Neuron (in vitro differentiated cells): ENCODE data around the gene GTF2H2C_2.
A peak's percentile ranks its signal among the peaks of the same experiment; 100 is the strongest.
"Not testable (repeated sequence)": the region's sequence is repeated elsewhere in the genome, so short reads cannot be mapped to it uniquely, and the experiment has no call there.

ENCODE experiments used
- H2AFZ ChIP-seq: one replicate; pipeline ENCODE4 v1.6.1; 2013; ENCODE audit warnings: low read depth, mild to moderate bottlenecking, inconsistent platforms, low read length, moderate library complexity
- H3K27me3 ChIP-seq: one replicate; pipeline ENCODE4 v1.6.1; 2013; ENCODE audit warnings: low read length; ENCODE audit not compliant: insufficient read depth
- H3K36me3 ChIP-seq: one replicate; pipeline ENCODE4 v1.6.1; 2013; ENCODE audit warnings: low read length; ENCODE audit not compliant: insufficient read depth
- H3K4me1 ChIP-seq: one replicate; pipeline ENCODE4 v1.6.1; 2013; ENCODE audit warnings: low read length; ENCODE audit not compliant: insufficient read depth
- H3K4me3 ChIP-seq: 2 replicates; pipeline ENCODE4 v1.5.1; 2013; ENCODE audit warnings: mild to moderate bottlenecking, low read length, moderate library complexity
- H3K9me3 ChIP-seq: one replicate; pipeline ENCODE4 v1.6.1; 2013; ENCODE audit warnings: low read length

The GTF2H2C_2 gene

DNA sequence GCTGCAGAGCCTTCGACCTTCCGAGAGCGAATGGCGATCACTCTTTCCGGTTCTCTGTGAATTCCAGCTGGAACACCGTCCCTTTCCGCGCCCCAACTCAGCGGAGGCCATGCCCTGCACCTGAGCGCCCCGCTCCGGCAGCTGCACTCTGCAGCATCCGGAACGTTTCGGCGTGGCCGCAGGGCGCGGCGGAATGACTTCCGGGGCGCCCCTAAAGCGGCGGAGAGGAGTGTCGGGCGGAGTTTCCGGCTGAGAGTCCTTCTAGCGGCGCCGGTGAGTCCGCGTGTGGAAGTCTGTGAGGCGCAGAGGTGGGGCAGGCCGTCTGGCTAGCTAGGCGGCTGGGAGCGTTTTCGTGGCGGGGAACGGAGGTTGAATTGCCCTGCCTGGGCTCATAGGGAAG, at the start of gene GTF2H2C_2:
Gene GTF2H2C_2 (plus strand): TSS at position 252 of the 400 bp plus-strand sequence.
- H3K4me3 ChIP-seq, H3K4me1 ChIP-seq, H2AFZ ChIP-seq, H3K9me3 ChIP-seq, H3K27me3 ChIP-seq, H3K36me3 ChIP-seq: not testable (repeated sequence)

DNA sequence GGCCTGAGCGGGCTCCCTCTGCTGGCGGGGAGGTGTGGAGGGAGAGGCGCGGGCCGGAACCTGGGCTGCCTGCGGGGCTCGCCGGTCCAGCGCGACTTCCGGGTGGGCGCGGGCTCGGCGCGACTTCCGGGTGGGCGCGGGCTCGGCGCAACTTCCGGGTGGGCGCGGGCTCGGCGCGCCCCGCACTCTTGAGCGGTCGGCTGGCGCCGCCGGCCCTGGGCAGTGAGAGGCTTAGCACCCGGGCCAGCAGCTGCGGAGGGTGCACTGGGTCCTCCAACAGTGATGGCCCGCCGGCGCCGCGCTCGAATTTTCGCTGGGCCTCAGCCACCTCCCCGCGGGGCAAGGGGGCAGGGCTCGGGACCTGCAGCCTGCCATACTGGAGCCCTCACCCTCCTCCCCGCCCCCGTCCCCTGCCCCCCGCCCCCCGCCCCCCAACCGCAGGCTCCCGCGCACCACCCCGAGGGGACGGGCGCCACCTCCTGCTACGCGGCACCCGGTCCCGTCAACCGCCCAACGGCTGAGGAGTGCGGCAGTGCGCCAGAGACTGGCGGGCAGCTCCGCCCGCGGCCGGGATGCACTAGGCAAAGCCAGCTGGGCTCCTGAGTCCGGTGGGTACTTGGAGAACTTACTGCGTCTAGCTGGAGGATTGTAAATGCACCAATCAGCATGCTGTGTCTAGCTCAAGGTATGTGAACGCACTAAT, 14.0 kb upstream of the GTF2H2C_2 start:
- H3K4me1 ChIP-seq, H2AFZ ChIP-seq, H3K9me3 ChIP-seq, H3K36me3 ChIP-seq, H3K27me3 ChIP-seq: not testable (repeated sequence)
- peak overlapping the region; percentile 70 for H3K4me3 ChIP-seq

DNA sequence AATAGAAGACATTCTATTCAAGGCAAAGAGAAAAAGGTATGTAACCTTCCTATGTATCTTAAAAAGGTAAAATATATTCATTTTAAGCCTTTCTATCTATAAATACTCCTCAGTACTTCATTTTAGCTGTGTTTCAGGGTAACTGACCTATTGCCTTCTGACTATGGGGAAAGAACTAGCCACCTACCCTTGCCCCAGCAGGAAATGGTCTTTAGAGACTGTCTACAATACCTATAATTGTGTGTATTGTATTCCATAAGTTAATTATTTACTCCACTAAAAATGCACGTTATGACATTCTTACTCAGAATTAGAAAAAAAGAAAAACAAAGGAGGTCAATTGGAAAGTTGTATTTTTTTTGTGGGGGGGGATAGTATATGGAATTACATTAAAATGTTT, 6.2 kb downstream of the GTF2H2C_2 start:
- not testable (repeated sequence) for H3K27me3 ChIP-seq, H2AFZ ChIP-seq, H3K4me1 ChIP-seq, H3K9me3 ChIP-seq, H3K36me3 ChIP-seq, H3K4me3 ChIP-seq

DNA sequence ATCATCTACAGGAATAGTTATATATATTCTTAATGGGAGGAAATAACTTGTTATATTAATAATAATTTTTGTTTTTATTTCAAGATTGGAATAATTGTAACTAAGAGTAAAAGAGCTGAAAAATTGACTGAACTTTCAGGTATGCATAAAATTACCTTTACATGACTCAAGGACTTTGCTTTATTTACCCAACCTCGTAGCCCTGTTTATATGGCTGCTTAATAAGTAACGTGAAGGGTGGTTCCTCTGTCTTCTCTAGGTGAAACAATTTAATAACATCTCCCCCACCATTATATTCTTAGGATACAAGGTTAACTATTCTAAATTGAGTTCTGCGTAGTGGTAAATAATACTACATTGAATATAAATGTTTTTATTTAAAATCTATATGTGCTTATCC, 8.0 kb downstream of the GTF2H2C_2 start:
- H2AFZ ChIP-seq, H3K36me3 ChIP-seq, H3K4me3 ChIP-seq, H3K4me1 ChIP-seq, H3K27me3 ChIP-seq, H3K9me3 ChIP-seq: not testable (repeated sequence)

DNA sequence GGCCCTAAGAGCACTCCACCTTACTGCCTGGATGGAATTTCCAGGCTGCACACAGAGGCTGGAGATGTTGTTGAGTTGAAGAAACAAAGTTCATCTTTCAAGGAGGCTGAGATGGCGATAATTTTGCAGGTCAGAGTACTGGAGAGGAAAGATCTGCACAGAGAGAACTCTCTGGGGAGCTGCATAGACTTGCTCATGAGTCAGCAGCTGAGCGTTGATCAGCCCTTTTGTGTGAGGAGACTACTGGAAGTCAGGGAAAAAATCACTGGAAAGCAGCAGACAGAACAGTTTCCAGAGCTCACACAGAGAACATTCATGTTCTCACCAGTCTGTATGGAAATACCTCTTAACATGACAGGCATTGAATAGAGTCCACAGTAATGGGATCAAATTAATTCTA, 23.4 kb downstream of the GTF2H2C_2 start:
- H3K9me3 ChIP-seq, H3K4me1 ChIP-seq, H3K27me3 ChIP-seq, H3K36me3 ChIP-seq, H2AFZ ChIP-seq, H3K4me3 ChIP-seq: not testable (repeated sequence)

DNA sequence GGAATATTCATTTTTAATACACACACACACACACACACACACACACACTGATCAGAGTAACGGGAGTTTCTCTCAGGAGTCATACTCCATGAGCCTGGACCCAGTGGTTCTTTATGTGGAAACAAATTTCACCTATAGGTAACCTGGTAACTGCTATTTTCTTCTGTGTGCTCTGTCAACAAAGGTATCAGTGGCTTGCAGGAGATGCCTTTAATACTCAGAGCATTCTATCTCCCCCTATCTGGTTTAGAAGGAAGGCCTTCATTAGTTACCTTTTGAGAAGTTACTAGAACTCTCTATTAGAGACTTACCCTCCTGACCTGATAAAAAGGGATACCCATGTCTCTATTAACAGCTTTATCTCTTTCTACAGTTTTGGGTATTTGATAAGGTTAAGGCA, 34.4 kb downstream of the GTF2H2C_2 start:
- not testable (repeated sequence) for H3K9me3 ChIP-seq, H3K4me3 ChIP-seq, H2AFZ ChIP-seq, H3K4me1 ChIP-seq, H3K27me3 ChIP-seq, H3K36me3 ChIP-seq

DNA sequence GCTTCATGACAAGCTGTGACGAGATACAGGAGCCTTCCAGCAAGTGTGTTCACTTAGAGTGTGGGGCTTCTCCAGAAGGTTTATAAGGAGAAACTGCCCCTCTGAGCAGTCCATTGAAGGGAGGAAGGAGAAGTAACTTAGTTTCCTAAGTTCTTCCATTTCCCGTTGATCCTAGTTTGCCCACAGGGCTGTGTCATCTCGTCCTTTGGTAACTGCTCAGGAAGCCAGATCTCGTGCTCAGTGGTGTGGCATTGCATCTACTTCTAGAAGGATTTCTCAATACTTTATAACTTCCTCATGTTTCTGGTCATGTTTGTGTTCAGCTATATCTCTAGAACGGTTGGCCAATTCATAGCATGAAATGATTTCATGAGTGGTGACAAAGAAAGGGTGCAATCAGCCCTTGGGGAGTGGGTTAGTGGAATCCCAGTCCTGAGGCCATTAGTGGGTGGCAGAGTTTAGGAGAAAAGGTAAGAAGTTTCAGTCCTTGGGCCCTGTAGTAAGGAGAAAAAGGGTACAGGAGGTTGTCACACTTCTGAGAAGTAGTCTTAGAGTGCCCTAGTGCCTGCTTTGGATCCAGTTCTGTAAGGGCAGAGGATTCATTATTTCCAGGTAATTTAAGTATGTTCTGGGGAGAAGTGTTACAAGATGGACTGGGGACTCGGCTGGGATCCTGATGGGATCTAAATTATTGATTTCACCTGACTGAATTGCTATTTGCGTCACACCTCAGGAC, 36.2 kb downstream of the GTF2H2C_2 start:
- not testable (repeated sequence) for H3K4me3 ChIP-seq, H2AFZ ChIP-seq, H3K4me1 ChIP-seq, H3K9me3 ChIP-seq, H3K27me3 ChIP-seq, H3K36me3 ChIP-seq

DNA sequence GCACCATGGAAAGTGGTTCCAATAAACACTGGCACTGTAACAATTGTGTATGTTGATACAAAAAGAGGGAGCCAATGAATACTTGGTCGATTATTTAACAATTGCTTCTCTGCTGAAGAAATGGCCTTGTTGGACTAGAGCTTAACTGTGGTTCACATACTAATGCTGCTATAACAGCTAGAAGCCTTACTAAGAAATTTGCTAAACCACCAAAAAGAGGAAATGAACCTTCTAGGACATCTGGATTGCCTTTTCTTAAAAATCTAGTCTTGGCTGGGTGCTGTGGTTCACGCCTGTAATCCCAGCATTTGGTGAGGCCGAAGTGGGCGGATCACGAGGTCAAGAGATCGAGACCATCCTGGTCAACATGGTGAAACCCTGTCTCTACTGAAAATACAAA, 41.9 kb downstream of the GTF2H2C_2 start:
- H2AFZ ChIP-seq, H3K4me3 ChIP-seq, H3K4me1 ChIP-seq, H3K27me3 ChIP-seq, H3K36me3 ChIP-seq, H3K9me3 ChIP-seq: not testable (repeated sequence)

DNA sequence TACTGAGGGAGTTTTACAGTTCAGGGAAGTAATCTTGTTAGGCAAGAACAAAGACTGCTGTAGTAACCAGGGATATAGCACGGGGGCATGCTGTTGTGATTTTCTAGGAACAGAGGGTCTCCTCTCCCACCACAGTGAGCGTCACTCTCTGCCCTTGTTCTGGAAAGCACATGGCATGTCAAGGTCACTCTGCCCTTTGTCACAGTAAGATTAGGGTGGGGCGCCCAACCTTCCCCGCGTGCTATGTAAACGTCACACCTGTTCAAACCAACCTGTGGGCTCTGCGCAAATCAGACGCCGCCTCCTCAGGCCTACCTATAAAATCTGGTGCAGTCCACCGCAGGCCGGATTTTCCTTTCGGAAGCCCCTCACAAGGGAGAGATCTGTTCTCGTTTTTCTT, 44.0 kb downstream of the GTF2H2C_2 start:
- H3K27me3 ChIP-seq, H3K4me1 ChIP-seq, H3K4me3 ChIP-seq, H3K36me3 ChIP-seq, H3K9me3 ChIP-seq, H2AFZ ChIP-seq: not testable (repeated sequence)

DNA sequence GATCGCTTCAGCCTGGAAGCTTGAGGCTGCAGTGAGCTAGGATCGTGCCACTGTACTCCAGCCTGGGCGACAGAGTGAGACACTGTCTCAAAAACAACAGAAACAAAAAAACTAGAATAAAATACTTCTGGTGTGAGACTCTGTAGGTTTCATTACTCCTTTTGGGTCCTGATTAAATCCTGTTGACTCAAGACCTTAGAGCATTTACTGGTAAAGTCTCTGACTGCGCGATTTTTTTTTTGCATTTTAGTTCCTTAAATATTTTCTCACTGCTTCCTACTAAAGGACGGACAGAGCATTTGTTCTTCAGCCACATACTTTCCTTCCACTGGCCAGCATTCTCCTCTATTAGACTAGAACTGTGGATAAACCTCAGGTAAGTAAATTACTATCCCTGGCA, 46.8 kb downstream of the GTF2H2C_2 start:
- not testable (repeated sequence) for H3K4me3 ChIP-seq, H3K9me3 ChIP-seq, H2AFZ ChIP-seq, H3K4me1 ChIP-seq, H3K36me3 ChIP-seq, H3K27me3 ChIP-seq

DNA sequence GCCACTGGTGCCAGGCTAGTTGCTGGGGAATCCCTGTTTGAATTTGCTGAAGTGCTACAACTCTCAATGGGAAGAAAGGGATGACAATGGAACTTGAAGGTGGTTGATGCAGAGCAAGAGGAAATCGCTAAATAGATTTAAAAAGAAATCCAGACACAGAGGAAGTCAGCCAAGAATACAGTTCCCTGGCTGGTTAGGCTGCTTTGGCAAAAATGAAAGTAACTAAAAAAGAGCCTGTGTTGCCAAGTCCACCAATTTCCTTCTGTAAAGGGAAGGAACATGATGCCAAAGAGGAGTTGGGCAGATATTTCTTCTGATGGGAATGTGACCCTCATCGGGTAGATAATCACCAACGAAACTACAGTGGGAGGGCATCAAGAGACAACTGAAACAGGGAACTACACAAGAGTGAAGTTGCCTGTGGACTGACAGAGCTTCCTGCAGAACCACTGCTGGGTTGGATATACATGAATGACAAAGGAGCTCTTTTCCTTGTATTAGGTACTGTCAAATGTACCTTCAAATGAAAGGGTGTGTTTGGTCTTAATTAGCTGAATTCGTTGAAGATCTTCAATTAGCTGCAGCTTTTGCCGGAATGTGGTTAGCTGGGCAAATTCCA, 49.0 kb downstream of the GTF2H2C_2 start:
- H3K4me1 ChIP-seq, H3K9me3 ChIP-seq, H3K4me3 ChIP-seq, H3K36me3 ChIP-seq, H2AFZ ChIP-seq, H3K27me3 ChIP-seq: not testable (repeated sequence)

DNA sequence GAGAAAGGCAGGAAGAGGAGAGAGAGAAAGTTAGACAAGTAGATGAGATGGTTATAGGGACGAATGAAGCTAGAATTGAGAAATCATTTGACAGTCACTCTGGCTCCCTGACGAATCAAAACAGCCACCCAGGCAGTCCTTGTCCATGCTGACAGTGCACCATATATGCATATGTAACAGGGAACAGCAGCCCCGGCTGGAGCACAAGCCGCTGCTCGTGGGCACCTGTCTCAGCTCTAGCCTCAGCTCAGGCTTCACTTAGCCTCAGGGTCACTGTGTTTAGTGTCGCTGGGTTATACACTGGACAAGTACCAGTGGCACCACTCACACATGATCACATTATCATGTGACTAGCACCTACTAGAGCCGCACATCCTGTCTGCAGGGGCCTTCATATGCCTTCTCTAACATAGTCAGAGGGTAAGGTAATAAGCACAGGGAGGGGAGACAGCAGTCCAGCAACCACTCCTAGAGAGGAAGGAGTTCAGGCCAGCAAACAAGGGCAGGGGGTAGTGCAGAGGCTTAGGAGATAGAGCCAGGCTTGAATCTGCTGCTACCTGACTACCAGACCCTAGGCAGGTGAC, 54.9 kb downstream of the GTF2H2C_2 start:
- not testable (repeated sequence) for H3K36me3 ChIP-seq, H3K27me3 ChIP-seq, H3K9me3 ChIP-seq, H3K4me3 ChIP-seq, H3K4me1 ChIP-seq, H2AFZ ChIP-seq
